GM19324 (cell line): ENCODE results near the gene CADPS.

Experiments used
- ATAC-seq: cut with Tn5 transposase; IDR thresholded peaks from one replicate; pipeline ENCODE4 v1.9.1; 2021; ENCODE audit warnings: mild to moderate bottlenecking, moderate library complexity; ENCODE audit not compliant: unreplicated experiment, low FRiP score

The CADPS gene

DNA sequence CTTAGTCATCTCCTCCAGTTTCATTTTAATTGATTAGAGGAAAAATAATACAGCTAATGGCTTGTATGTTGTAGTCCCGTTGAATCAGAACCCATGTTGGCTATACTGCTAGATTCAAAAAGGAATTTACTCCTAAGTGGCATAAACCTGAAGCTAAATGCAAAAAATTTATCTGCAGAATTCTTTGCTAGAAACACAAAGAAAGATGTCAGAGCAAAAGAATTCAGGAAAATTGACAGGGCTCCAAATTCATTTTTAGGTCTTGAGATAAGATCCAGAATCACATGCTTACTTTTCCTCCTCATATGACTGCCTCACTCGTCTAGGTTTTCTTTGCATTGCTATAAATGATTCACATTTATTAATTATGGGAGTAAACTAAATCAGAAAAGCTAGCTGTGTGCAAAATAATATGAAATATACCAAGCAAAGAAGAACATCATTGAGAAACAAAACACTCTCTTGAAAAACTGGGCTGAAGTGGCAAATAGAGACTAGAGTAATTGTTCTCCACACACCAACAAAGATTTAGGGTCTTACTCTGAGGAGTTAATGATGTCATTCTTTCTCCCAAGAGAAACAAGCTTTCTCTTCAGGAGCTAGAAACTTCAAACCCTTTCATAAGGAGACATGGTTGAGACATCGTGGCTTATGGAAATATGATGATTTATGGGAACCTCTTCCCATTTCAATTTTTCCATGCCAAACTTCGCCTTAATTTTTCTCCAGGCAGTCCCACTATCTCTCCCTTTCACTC, 407.1 kb downstream of the CADPS start:
- ATAC-seq, result no peak

DNA sequence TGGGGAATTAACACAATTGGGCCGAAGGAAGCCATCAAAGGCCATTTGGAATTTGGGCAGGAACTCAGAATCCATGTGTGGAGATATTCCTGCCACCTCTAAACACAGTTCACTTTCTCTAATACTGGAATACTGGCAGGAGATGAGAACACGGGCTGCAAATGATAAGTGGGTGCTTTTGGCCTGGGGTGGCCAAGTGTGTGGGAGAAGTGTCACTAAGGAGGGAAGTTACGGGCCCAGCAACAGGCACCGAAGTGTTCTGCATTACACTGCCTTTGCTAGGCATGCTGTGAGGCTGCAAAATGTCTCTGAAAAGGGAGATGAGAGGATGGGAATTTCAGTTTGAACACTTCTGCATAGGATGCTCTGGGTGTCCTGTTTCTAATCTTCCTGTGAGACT, 412.4 kb downstream of the CADPS start:
- no peak for ATAC-seq

DNA sequence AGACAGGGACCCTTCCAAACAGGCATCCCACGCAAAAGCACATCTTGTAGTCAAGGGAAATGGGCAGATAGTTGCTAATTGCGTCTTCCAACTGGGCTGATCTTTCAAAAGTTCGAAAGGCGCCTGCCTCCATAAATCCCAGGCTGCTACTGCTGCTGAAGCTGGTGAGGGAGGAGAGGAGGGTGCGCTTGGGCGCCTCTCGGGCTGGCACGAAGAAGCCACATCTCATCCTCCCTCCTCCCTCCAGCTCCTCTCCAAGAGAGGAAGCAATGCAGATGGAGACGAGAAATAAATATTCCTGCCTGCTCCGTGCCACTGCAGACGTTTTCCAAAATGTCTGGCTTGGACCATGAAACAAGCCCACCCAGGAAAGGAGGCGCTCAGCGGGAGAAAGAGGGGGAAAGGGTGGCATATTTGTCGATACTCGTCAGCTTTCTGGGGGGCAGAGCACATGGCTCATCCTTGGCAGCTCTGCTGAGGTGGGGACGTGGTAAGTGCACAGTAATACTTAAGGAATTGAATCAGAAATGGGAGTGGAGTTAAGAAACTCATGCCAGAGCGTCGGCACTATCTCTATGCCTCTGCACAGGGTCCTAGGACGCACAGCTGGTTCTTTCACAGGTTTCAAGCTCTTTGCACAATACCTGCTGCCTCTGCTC, 413.0 kb downstream of the CADPS start:
- ATAC-seq, result no peak

DNA sequence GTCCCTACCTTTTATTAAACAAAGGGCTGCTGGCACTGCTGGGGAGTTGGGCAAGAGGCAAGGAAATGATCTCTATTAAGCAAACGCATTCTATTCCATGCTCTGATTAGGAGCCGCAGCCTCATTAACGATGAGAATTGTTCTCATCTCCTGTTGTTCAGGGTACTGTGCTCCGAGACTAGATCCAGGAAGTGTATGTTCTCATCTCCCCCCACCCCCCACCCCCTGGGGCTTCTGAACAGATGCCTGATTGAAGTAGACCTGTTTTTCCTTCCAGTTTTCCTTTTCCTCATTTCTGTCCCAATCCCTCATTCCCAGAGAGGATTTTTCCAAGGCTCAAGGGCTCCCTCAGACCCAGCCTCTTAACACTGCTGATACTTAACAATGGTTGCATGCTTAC, 420.3 kb downstream of the CADPS start:
- no peak for ATAC-seq

DNA sequence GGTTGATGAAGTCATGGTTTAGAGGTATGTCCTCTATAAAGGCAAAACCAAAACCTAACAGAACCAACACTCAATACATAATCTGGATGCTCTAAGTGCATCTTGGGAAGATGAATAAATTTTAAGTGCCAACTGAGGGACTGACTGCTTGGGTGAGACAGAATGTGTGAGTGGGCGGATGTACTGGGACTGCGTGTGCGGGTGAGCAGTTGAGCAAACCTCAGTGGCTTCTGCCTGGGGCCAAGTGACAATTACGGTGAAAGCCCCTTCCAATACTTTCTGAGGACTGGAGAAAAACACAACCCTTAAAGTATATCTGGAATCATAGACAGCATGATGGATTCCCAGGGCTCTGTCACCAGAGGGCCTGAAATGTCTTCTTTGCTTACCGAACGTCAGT, 421.8 kb downstream of the CADPS start:
- ATAC-seq, result no peak

DNA sequence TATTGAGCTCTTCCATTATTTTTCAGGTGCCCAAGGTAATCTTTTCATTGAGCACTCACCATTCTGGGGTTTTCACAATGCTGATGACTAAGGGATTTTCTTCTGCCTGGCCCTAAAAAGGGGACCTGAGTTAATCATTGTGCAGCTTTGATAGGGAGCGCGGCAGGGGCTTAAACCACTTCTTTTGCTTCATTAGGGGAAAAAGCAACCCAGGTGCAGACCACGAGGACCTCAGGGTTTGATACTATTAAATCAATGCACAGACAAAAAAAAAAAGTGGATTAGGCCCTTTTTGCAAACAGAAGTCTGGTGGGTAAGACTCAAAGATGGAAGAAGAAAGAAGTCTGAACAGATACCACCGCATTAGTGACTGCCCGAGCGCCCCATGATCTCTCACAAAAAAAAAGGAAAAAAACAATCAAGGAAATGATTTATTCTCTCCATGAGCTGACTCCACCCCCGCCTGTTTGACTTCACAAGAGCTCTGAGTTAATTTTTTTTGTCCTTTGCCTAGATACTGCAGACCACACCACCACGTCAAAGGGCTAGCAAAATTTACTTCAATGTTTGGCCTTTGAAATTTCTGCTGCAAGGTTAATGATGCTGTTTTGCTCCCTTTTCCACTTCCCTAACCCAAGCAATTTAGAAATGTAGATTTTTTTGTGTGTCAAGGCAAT, 423.9 kb downstream of the CADPS start:
- ATAC-seq, result no peak

DNA sequence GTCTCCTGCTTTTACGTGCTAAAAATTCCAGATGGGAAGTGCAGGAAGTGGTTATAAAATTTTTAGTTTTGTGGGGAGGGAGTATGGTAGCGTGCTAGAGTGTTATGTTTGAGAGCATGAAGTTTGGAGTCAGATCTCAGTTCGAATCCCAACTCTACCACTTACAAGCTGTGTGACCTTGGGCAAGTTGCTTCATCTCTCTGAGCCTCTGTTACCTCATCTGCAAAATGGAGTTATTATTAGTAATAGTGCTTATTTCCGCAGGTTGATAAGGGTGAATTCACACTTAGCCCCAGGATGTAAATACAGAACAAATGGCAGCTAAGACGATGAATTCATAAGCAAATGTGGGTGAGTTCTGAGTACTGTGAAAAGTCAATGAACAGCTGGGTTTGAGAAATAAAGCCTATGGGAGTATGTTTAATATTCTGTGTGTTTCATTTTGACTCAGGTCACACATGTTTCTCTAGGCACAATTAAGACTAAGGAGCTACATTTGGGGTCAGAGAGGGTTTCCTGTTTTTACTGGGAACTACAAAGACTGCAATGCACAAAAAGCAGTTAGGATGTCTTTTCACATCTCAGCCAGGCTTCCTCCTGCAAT, 428.8 kb downstream of the CADPS start:
- ATAC-seq, result no peak

DNA sequence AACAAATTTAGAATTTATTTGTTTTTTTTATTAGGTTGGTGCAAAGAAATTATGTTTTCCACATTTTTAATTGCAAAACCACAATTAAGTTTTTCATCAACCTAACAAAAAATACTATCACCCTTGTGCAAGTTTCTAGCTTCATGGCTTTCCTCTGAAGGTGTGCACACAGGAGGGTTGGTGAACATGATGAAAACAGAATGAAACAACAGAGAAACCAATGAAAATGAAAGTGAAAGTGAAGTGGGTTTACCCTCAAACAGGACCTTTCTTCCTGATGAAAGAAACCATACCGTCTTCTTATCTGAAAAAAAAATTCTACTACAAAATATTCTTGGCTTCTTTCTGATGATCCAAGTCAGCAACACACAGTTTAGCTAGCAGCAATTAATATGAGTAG, 429.9 kb downstream of the CADPS start:
- ATAC-seq, result no peak

DNA sequence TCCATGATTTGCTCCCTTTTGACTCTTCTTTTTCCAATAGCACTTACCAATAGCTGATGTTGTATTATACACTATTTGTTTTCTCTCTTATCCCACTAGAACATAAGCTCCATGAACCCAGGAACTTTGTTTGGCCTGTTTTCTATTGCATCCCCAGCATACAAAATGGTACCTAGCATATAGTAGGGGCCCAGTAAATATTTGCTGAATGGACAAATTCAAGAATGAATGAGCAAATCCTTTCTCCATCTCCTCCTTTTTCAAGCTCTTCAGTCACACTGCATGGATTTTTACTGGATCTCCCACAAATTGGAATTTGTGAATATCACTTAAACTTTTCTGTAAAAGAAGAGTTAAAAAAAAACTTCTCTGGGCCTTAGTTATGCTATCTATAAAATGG, 435.2 kb downstream of the CADPS start:
- no peak for ATAC-seq

DNA sequence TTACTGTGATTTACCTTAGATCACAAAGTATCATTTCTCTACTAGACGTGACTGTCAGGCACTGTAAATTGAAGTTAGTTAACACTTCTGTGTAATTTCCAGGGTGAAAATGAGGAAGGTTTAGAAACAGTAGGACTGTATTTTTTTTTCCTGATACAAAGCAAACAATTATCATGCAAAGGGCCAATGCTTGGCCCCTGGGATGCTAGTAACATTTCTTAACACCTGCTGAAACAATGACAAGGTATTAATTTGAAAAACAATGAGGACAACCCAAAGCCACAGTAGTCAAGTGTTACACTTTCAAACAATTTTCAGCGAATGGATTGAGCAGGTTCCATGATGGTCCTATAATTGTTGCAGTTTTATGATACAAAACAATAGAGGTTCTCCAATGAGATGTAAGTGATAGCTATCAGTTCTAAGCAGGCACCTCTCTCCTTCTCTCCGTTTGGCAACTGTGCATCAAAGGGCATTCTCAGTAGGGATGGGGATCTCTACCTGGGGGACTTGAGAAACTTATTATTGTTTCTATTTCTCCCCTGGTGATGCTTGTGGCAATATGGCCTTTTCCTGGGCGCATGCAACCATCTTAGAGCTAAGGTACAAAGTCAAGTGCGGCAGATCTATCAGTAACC, 435.9 kb downstream of the CADPS start:
- no peak for ATAC-seq

DNA sequence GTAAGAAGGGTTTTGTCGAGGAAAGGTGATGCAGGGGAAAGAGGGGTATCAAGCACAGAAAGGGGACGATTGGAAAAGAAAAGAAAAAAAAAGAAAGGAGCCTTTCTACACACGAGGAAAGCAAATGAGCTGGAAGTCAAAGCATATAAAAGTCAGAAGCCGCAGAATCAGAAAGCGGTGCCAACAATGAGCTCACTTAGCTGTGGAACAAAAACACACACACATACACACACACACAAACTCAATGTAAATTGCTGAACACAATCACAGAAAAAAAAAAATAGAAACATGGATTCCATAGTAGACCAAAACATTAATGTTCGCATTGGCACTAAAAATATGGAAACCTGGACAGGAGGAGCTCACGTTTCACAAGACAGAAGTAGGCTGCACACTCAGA, 438.4 kb downstream of the CADPS start:
- no peak for ATAC-seq

DNA sequence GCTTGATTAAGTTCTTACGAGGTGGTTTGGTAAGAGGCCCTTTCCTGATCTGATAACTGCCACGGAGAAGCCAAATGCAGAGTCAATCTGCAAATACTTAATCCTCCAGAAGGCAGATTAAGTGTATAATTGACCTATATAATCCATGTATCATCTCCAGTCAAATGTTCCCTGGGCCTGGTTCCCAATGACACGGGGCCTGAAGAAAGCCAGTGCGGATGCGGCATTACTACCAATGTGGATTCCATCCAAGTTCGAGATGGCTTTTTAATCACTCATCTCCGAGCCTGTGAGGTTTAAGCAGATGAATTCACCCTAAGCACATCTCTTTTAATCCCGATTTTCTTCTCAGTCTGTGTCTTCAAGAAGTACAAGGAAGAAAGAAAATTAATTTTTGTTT, 441.8 kb downstream of the CADPS start:
- ATAC-seq, result no peak

DNA sequence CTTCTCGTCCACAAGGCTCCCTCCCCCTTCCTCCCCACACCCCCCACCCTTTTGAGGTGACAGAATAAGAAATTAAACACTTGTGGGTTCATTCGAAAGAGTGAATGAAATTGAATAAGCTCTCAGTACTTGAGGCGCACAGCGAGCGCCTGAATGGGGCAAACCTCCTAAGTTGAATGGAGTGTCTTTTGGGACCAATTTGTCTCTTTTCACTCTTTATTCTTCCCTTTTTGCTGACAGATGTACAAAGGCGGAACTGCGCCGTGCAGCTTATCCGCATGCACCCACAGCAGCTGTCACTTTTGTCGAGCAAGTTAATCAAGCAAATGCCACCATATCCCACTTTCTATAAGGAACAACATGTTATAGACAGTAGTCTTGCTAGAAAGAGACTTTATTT, 454.0 kb downstream of the CADPS start:
- no peak for ATAC-seq

DNA sequence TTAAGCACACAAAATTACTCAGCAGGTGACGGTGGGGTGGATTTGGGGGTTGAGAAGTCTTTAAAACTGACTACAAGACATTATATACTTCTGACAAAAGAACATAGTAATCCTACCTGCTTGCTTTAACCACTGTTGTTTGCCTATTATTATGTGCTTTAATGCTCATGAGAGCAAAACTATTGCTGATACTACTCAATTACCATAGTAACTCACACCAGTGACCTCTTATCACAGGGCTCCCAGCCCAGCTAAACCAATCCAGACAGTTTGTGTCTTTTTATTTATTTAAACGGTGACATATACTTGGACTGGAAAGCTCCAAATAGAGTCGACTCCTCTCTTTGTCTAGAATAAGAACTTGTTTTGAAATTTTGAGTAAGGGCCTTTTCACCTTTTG, 459.1 kb downstream of the CADPS start:
- no peak for ATAC-seq

DNA sequence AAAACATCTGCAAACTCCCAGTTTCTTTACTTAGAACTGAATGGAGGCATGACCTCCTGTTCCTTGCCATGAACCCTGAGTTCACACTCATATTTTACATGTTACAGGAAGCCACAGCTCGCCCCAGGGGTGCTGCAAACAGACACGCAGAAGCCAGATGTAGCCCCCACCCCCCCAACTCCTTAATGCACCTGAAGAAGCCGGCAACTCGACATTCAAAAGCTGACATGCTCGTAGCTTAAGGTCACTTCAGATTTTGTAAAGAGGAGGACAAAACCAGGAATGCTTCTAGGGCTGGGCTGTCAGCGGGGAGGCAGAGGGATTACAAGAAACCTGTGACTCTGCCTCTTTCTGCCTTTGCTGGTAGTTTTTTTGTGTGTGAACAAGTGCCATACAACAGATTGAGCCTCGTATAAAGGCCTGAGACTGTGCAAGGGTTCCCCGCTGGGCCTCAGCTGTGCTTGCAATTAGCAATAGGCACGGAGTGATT, 459.9 kb downstream of the CADPS start:
- no peak for ATAC-seq

DNA sequence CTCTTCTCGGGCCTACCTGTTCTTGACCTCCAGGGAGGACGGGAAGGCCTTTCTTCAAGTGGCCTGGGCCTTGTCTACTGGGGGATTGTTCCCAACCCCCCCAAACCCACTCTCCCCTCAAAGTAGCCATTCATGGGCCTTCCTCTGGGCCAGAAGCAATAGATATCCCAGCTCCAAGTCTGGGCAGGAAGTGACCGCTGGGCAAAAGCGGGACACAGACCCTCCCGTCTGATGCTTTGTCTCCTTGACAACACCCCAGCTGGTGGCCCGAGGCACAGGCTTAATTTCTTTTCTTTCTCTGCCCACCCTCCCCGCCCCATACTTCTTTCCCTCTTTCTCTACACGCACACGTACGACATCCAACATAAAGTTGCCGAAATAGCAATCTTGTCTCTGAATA, 460.4 kb downstream of the CADPS start:
- ATAC-seq, result no peak

DNA sequence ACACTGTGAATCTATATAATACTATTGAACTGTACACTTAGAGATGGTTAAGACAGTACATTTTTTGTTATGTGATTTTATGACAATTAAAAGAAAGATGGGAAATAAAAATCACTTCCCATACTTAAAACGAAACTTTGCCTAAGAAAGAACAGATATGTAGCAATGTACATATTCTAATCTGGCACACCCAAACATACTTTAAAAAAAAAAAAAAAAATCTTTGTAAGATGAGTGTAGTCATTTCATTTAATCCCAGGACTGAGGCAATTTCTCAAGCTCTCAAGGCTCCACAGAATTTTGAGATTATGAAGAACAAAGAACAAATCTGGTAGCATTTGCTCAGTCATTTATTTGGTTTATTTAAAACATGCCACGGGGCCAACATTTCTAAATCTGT, 461.5 kb downstream of the CADPS start:
- no peak for ATAC-seq

DNA sequence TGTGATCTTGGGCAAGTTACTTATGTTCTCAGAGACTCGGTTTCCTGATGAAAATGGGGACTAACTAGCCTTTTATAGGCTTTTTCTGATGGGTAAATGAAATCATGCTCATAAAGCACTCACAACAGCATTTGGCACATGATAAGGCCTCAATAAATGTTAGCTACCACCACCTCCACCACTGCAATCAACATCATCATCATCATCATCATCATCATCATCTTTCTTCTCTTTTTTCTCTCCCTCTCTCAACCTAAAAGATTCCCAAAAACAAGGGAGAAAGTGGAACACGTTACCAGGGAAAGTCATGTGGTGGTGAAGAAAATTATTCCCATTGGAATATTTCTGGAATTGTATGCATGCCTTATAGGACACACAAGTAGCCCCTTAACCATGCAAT, 468.3 kb downstream of the CADPS start:
- no peak for ATAC-seq

DNA sequence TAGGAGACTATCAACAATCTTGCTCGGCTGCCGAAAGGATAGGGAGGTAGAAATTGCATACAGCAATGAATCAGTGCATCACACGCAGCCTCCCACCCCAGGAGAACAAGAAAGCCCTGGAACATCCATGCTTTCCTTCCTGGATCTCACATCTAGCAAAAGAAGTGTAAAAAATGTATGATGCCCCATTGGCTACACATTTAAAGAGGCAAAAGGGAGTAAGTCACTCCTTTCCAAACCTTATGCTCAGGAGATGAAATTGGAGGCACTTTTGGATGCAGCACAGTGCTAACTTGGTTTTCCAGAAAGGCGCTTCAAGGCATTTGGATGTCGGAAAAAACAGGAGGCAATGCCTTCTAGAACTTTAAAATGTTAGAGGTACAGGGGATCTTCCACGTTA, 469.6 kb downstream of the CADPS start:
- ATAC-seq, result no peak

DNA sequence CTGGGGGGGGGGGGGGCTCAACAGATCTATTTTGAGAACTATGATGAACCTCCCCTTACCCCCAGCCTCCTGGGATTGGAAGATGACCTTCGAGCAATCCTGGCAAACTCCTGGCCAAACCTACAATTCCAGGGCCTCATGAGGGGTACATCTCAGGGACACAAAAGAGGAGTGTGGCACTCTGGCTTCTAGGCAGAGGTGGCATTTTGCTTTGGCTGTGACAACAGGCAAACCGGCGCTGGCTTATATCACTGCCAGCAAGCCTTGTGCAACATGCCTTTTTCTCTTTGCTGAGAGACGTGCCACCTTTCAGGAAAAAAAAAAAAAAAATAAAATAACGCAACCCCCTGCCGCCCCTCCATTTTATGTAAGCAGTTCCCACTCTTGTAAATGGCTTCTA, 470.1 kb downstream of the CADPS start:
- ATAC-seq, result no peak

DNA sequence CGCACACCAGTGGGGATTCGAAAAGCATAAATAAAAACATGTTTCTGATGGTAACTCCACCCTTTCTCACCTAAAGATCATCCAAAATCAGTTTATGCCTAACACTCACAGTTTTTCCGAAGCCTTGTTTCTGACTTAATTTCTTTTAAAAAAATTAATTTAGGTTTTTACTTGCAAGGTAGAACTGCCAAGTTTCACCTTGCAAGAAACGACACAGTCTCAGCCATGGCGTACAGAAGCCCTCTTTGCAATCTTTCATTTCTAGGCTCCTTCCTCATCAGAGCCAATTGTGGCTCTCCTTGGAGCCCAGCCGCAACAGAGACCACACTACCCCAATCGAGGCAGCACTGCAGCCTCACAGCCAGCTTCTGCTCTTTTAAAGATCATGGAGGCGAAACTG, 470.9 kb downstream of the CADPS start:
- ATAC-seq, result no peak
